ENCODE measurements around the gene STK11.

DNA sequence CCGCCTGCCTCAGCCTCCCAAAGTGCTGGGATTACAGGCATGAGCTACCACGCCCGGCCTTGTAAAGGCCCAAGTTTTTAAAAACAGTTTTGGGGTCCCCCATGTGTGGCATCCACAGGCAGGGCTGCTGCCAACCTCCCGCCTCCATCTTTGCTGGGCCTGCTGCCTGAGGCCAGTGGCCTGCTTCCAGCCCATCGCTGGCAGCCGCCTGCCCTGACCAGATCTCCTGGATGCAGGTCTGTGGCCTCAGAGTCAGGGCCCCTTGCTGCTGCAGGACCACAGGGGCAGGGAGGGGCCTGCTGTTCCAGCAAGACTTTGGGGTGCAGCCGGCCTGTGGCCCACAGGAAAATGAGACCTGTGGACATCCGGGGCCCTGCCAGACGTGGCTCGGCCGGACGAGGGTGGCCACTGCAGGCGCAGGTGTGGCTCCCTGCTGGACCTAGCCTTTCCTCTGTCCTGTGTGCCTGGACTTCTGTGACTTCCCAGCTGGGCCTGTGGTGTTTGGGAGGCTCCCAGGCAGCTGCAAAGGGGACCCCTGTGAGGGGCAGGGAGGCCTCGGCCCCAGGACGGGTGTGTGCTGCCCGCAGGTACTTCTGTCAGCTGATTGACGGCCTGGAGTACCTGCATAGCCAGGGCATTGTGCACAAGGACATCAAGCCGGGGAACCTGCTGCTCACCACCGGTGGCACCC is 14.4 kb downstream of the STK11 start:
- TF ChIP-seq, protein P1, sequence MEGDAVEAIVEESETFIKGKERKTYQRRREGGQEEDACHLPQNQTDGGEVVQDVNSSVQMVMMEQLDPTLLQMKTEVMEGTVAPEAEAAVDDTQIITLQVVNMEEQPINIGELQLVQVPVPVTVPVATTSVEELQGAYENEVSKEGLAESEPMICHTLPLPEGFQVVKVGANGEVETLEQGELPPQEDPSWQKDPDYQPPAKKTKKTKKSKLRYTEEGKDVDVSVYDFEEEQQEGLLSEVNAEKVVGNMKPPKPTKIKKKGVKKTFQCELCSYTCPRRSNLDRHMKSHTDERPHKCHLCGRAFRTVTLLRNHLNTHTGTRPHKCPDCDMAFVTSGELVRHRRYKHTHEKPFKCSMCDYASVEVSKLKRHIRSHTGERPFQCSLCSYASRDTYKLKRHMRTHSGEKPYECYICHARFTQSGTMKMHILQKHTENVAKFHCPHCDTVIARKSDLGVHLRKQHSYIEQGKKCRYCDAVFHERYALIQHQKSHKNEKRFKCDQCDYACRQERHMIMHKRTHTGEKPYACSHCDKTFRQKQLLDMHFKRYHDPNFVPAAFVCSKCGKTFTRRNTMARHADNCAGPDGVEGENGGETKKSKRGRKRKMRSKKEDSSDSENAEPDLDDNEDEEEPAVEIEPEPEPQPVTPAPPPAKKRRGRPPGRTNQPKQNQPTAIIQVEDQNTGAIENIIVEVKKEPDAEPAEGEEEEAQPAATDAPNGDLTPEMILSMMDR (IDR thresholded peaks at IDR 0.05), result no peak
- TF ChIP-seq POLR2A (IDR thresholded peaks at IDR 0.05), result no peak

Measured in lower leg skin (tissue), 3 donors.